Lung microvascular endothelial cell (primary cell): ENCODE data around the gene KATNAL1. TPM values are rescaled to one million over a fixed set of nuclear protein-coding genes. Genes with fewer than 3 reads are reported as not detected.
"Not testable (repeated sequence)": the region's sequence is repeated elsewhere in the genome, so short reads cannot be mapped to it uniquely, and the experiment has no call there.

Experiments used
- DNase-seq, 2 donors: peaks; one replicate each; pipeline versions ENCODE4 v3.0.0 to v3.0.0-alpha.2; 2010; ENCODE audit warnings: low read depth in 2 of 2
- total RNA-seq: library from RNA; depleted of rRNA; stranded (reverse); fragments of >200 nt; gene quantifications from 2 replicates; pipeline ENCODE4 v1.2.1, GENCODE V29; 2014

KATNAL1 gene
- total RNA-seq, 1 donor from 2014 or later: 12.1 TPM

DNA sequence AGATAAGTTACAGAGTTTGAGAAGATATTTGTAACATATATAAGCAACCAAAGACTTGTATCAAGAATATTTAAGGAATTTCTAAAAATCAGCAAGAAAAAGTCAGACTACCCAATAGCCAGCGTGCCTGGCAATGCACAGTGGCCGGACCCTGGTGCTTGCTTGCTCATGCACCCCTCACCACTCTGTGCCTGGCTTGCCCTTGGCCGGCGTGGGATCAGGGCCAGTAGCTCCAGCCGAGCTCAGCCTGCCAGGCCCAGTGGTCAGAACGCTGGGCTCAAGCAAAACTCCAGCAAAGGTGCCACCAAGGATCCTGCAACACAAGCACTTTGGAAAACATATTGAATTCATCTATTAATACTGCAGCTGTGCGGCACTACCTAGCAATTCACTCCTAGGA, 95.1 kb downstream of the KATNAL1 start:
- DNase-seq: no peak

- DNase-seq: no peak
These were observed 95.6 kb downstream of the KATNAL1 start for GRCh38 chr13:30211745-30212144.

- DNase-seq: no peak
These were observed 102.8 kb downstream of the KATNAL1 start for GRCh38 chr13:30204564-30204963.

- peak in 1 of 2 donors; percentile 78 for DNase-seq
These were observed 111.3 kb downstream of the KATNAL1 start for GRCh38 chr13:30196025-30196424.

DNA sequence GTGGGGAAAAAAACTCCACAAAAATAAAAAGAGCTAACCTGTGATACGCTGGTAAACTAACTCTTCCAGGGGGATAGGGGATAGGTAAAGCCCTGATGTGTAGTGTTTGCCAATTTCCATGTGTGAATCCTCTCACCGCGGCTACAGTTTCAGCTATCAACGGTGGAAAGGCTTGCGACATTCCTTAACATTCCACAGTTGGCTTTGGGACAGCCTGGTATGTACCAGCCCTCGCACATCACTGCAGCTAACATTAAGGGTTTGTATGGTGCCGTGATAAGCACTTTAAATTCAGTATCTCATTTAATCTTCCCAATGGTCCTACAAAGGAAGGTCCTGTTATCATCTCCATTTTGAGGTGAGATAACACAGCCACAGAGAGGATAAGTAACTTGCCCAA, 112.4 kb downstream of the KATNAL1 start:
- no peak for DNase-seq

GRCh38 chr13:30193279-30194234, 113.8 kb downstream of the KATNAL1 start:
- no peak for DNase-seq

GRCh38 chr13:30192320-30193093, 114.8 kb downstream of the KATNAL1 start:
- no peak for DNase-seq

DNA sequence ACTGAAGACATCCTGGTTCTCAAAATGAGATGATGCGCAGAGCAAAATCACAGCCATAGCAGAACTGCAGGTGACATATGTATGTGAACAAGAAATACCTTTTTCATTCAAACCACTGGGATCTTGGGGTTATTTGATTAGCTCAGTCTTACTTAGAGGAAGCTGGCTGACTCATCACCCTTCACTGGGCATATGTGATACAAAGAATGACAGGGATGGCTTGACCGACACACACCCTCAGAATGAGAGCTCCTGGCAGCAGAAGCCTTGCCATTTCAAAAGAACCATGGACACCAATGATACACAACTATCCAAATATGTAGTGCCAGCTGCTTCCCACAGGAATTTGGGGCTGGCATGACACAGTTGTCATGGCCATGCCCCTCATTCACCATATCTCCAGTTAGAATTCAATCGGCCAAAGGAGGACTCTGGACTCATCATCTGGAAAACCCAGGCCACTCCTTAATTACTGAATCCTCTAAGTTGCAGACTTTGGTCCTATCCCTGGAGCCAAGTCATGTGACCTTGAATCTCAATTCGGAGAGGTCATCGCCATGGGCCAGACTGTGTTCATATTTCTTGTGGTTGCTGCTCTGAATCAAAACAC, 115.8 kb downstream of the KATNAL1 start:
- peak in 1 of 2 donors; percentile 49 for DNase-seq

GRCh38 chr13:30186634-30187415, 120.5 kb downstream of the KATNAL1 start:
- no peak for DNase-seq

DNA sequence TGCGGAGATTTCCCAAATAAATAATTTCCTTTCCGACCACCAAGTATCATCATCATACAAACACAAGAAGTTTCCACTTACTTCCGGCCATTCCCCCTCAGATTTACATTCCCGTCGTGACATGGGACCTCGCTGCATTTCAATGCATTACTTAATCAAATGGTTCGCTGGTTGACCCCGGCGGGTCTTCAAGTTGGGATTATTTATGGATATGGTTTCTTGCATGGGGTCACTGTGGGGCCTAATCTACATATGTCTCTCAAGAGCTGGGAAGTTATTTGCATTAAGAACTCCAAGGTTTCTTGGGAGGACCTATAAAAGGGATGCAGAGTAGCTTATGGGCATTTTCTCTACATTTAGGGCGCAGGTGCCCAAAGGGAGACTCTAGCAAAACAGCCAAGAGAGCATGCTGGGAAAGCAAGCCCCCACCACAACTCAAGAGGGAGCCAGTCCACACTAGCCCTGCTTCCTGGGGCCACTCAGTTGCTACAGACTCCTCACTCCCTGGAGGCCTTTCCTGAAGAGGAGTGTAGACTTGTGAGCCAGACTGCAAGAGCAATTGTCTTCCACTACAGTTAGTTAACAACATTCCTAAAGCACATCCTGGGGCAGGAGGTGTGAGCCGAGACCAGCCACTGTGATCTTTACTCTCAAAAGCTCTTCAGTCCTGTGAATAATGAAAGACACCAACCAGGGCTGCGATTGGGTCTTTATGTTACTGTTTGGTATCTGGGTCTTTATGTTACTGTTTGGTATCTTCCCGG, 125.3 kb downstream of the KATNAL1 start:
- DNase-seq: no peak

DNA sequence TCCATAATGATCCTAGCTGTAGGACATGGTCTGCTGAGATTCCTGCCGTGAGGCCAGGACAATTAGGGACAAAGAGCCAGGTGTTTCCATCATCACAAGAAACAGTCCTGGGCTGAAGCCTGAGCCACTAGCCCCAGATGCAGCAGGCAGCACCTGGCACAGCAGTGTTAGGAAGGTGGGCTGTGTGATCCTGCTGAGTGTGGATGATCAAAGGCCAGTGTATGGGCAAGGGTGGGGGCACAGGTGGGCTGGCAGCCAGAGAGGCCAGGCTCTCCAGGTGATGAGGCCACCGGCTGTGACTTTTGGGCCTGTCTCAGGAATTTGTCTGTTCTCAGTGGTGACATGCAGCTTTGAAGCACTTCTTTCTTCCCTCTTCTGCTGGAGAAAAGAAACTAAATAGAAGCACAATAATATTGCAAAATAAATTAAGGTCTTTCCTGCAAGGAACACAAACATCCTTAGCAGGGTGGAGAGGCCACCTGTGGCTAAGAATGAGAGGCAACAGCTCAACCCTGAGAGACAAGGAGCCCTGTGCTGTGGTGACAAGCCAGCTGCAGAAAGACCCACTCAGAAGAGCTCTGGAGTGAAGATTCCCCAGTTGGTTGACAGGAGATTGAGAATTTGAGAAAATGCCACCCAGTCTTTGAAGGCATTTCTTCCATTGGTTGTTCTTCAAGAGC, 127.6 kb downstream of the KATNAL1 start:
- no peak for DNase-seq

DNA sequence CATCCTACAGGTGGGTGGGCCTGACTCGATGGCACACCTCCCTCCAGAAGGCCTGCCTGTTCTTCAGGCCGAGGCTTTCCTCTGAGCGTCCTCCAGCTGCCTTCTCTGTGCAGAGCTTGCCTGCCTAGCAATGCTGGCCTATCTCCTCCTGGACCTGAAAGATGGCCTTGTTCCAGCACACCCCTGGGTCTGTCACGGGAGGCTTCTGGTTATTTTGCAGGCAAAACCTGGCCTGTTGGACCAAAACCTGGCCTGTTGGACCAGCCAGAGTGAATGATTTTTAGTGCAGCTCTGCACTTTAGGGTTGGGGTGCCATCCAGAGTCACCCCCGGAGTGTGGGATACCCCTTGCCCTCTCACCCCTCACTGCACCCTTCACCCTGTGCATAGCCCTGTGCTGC, 128.4 kb downstream of the KATNAL1 start:
- DNase-seq: no peak

- no peak for DNase-seq
These were observed 132.2 kb downstream of the KATNAL1 start for GRCh38 chr13:30175166-30175565.

DNA sequence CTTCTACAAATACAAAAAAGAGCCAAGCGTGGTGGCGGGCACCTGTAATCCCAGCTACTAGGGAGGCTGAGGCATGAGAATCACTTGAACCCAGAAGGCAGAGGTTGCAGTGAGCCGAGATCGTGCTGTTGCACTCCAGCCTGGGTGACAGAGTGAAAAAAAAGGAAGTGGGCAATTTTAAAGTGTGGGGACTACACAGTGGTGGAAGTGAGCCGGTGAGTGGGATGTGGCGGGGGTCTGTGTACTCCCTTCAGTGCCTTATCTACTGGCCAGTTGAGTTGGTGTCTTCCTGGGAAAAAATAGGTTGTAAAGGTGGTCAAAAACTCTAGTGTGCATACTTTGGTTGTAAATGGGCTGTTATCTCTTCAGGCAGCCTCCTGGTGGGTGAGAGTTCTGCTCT, 133.1 kb downstream of the KATNAL1 start:
- not testable (repeated sequence) for DNase-seq

DNA sequence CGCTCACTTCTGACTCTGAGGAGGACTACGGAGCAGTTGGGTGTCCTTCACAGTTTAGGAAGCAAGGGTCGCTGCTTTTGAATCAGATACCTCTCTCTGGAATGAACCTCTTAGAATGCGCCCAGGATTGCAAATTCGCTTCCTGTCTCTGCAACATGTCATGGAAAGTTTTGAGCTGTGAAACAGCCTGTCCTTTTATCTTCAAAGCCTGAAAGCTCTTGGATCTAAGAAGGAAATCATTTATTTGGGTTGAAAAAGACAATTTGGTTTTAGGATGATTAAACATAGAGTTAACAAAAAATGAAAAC, 134.1 kb downstream of the KATNAL1 start:
- DNase-seq: no peak

- no peak for DNase-seq
These were observed 134.6 kb downstream of the KATNAL1 start for GRCh38 chr13:30172593-30173302.

DNA sequence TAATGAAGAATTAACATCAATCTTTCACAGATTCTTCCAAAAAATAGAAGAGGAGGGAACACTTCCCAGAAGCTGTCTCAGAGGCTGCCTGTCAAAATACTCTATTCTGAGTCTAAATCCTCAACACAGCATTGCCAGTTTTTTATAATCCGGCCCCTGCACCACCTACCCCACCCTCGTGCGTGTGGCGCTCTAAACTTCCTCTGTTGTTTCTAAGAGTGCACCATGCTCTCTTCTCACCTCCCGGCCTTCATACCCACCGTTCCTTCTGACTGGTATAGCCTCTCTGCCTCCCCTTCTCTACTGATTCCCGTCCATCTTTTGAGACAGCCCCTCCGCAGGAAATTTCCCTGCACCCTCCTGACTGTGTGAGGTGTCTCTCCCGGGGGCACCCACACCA, 136.8 kb downstream of the KATNAL1 start:
- no peak for DNase-seq

- DNase-seq: no peak
These were observed 137.9 kb downstream of the KATNAL1 start for GRCh38 chr13:30169442-30169841.

GRCh38 chr13:30165796-30166195, 141.6 kb downstream of the KATNAL1 start:
- peak in 1 of 2 donors; percentile 62 for DNase-seq
